SK-N-SH treated with all-trans-retinoic acid at 6 μM for 48 hours (cell line): ENCODE results near the gene LRFN5.
"Not testable (repeated sequence)": the region's sequence is repeated elsewhere in the genome, so short reads cannot be mapped to it uniquely, and the experiment has no call there.

ENCODE experiments used
- ATAC-seq: fragments of 200-7000 bp; cut with Tn5 transposase; 3 replicates; pipeline ENCODE4 v1.9.1; 2020; ENCODE audit warnings: mild to moderate bottlenecking, moderate library complexity
- ARNTL ChIP-seq: fragments of 450-650 bp; formaldehyde crosslinking; IDR thresholded peaks from 2 replicates; pipeline ENCODE4 v1.5.0; 2020; ENCODE audit warnings: low read depth, mild to moderate bottlenecking, moderate library complexity, borderline replicate concordance
- BACH2 ChIP-seq: fragments of 250-450 bp; sonication (Bioruptor Pico); IDR thresholded peaks from 2 replicates; pipeline ENCODE4 v1.9.0; 2021; ENCODE audit warnings: mild to moderate bottlenecking, borderline replicate concordance
- CSDC2 ChIP-seq: fragments of 250-450 bp; sonication (Bioruptor Pico); IDR thresholded peaks from 2 replicates; pipeline ENCODE4 v1.5.0; 2020; ENCODE audit warnings: mild to moderate bottlenecking, moderate library complexity
- CSRNP3 ChIP-seq: fragments of 250-450 bp; sonication (Bioruptor Pico); IDR thresholded peaks from 2 replicates; pipeline ENCODE4 v1.5.1; 2021; ENCODE audit warnings: mild to moderate bottlenecking, moderate library complexity
- ESRRG ChIP-seq: fragments of 250-450 bp; sonication (Bioruptor Pico); IDR thresholded peaks from 2 replicates; pipeline ENCODE4 v1.6.1; 2021; ENCODE audit warnings: mild to moderate bottlenecking
- GLIS3 ChIP-seq: fragments of 250-450 bp; sonication (Bioruptor Pico); IDR thresholded peaks from 2 replicates; pipeline ENCODE4 v1.5.0; 2020; ENCODE audit warnings: mild to moderate bottlenecking, moderate library complexity
- ISL1 ChIP-seq: fragments of 250-450 bp; sonication (Bioruptor Pico); IDR thresholded peaks from 2 replicates; pipeline ENCODE4 v2.1.2; 2022; ENCODE audit warnings: mild to moderate bottlenecking, moderate library complexity
- OSR1 ChIP-seq: fragments of 250-450 bp; sonication (Bioruptor Pico); IDR thresholded peaks from 2 replicates; pipeline ENCODE4 v1.8.0; 2022; ENCODE audit warnings: moderate library complexity, mild to moderate bottlenecking, inconsistent platforms
- PPARA ChIP-seq: fragments of 250-450 bp; sonication (Bioruptor Pico); IDR thresholded peaks from 2 replicates; pipeline ENCODE4 v1.5.0; 2020; ENCODE audit warnings: mild to moderate bottlenecking, borderline replicate concordance
- RARB ChIP-seq: fragments of 250-450 bp; sonication (Bioruptor Pico); IDR thresholded peaks from 2 replicates; pipeline ENCODE4 v1.8.0; 2021; ENCODE audit warnings: mild to moderate bottlenecking, moderate library complexity
- SNAI2 ChIP-seq: fragments of 250-450 bp; sonication (Bioruptor Pico); IDR thresholded peaks from 2 replicates; pipeline ENCODE4 v1.5.0; 2020; ENCODE audit warnings: mild to moderate bottlenecking, moderate library complexity
- TCF4 ChIP-seq: fragments of 250-450 bp; sonication (Bioruptor Pico); IDR thresholded peaks from 2 replicates; pipeline ENCODE4 v1.8.0; 2021; ENCODE audit warnings: mild to moderate bottlenecking, moderate library complexity, borderline replicate concordance
- TOX ChIP-seq: fragments of 250-450 bp; sonication (Bioruptor Pico); IDR thresholded peaks from 2 replicates; pipeline ENCODE4 v1.8.0; 2021; ENCODE audit warnings: mild to moderate bottlenecking, moderate library complexity, borderline replicate concordance
- TSHZ2 ChIP-seq: fragments of 250-450 bp; sonication (Bioruptor Pico); IDR thresholded peaks from 2 replicates; pipeline ENCODE4 v1.5.0; 2020; ENCODE audit warnings: mild to moderate bottlenecking, moderate library complexity
- ZFP3 ChIP-seq: fragments of 250-450 bp; sonication (Bioruptor Pico); IDR thresholded peaks from 2 replicates; pipeline ENCODE4 v1.5.0; 2020; ENCODE audit warnings: mild to moderate bottlenecking, moderate library complexity
- ZFP30 ChIP-seq: fragments of 450-650 bp; formaldehyde crosslinking; IDR thresholded peaks from 2 replicates; pipeline ENCODE4 v1.5.0; 2022; ENCODE audit warnings: mild to moderate bottlenecking, moderate library complexity
- ZNF70 ChIP-seq: fragments of 450-650 bp; formaldehyde crosslinking; IDR thresholded peaks from 2 replicates; pipeline ENCODE4 v1.5.0; 2020; ENCODE audit warnings: mild to moderate bottlenecking, moderate library complexity
- ZNF8 ChIP-seq: fragments of 450-650 bp; formaldehyde crosslinking; IDR thresholded peaks from 2 replicates; pipeline ENCODE4 v1.5.0; 2020; ENCODE audit warnings: mild to moderate bottlenecking, moderate library complexity
- TF ChIP-seq, protein P1 (sequence below): fragments of 250-450 bp; sonication (Bioruptor Pico); IDR thresholded peaks from 2 replicates; pipeline ENCODE4 v1.8.0; 2021; ENCODE audit warnings: low read depth, mild to moderate bottlenecking, moderate library complexity, borderline replicate concordance
- TF ChIP-seq, protein P2 (sequence below): fragments of 250-450 bp; sonication (Bioruptor Pico); IDR thresholded peaks from 2 replicates; pipeline ENCODE4 v1.5.1; 2020; ENCODE audit warnings: low read depth, mild to moderate bottlenecking, moderate library complexity

The LRFN5 gene

DNA sequence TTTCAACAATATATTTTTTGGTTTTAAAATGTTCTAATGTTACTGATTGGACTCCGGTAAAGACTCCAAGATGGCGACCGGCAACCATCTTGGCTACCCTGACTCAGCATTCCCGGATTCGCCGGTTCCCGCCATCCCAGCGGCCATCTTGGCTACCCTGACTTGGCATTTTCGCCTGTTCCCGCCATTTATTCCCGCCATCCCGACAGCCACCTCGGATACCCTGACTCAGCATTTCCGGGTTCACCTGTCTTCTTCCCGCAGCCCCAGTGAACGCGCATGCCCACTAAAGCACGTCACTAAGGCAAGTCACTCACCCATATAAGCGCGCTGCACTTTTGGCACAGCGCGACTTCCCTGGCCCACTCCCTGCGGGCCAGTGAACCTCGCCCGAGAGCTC is 9.0 kb upstream of the LRFN5 start (continued):
- TF ChIP-seq, protein P1, sequence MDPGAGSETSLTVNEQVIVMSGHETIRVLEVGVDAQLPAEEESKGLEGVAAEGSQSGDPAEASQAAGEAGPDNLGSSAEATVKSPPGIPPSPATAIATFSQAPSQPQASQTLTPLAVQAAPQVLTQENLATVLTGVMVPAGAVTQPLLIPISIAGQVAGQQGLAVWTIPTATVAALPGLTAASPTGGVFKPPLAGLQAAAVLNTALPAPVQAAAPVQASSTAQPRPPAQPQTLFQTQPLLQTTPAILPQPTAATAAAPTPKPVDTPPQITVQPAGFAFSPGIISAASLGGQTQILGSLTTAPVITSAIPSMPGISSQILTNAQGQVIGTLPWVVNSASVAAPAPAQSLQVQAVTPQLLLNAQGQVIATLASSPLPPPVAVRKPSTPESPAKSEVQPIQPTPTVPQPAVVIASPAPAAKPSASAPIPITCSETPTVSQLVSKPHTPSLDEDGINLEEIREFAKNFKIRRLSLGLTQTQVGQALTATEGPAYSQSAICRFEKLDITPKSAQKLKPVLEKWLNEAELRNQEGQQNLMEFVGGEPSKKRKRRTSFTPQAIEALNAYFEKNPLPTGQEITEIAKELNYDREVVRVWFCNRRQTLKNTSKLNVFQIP (CRISPR knock-in tag): no peak
- TF ChIP-seq SNAI2 (CRISPR knock-in tag): no peak
- TF ChIP-seq GLIS3 (CRISPR knock-in tag): no peak
- TF ChIP-seq, all 23 proteins: peak for 0

- ATAC-seq: not testable (repeated sequence)
These were observed 6.8 kb upstream of the LRFN5 start for GRCh38 chr14:41599805-41600385.

DNA sequence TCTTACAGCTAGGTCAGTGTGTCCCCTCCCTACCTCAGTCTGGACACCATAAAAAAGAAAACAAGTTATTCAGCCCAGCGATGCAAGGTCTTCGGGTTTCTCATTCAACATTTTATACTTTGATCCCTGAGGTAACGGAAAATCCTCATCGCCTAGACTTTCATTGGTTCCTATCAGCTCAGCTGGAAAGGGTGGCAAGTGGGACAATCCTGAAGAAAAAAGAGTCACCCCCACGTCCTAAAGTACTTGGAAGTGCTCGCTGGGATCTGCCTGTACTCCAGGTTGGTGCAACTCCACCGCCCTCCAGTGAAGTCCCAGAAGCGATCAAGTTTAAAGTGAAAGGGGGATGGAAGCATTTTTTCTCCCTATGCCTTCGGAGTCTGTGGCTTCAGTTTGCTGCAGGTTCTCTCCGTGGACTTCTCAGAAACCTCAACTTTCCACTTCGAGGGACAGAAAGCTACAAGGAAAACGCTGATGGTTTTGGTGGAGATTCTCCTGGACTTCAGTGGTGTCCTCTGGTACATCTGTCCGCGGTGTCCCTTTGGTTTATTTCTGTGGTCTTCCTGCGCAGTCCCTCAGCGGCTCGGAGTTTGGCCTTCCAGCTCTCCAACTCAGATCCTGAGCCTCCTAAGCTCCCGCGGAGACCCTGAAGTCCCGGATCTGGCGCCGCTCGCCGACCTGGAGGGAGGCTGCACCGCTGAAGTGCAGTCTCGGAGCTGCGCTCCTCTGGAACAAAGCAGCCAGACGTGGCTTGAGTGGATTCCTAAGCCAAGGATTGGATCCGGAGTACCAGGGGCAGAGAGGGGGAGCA is 1.8 kb upstream of the LRFN5 start:
- TF ChIP-seq, protein P2, sequence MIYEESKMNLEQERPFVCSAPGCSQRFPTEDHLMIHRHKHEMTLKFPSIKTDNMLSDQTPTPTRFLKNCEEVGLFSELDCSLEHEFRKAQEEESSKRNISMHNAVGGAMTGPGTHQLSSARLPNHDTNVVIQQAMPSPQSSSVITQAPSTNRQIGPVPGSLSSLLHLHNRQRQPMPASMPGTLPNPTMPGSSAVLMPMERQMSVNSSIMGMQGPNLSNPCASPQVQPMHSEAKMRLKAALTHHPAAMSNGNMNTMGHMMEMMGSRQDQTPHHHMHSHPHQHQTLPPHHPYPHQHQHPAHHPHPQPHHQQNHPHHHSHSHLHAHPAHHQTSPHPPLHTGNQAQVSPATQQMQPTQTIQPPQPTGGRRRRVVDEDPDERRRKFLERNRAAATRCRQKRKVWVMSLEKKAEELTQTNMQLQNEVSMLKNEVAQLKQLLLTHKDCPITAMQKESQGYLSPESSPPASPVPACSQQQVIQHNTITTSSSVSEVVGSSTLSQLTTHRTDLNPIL (CRISPR knock-in tag): no peak
- TF ChIP-seq ZNF70 (CRISPR knock-in tag): no peak
- TF ChIP-seq TCF4: no peak
- TF ChIP-seq, protein P1 (CRISPR knock-in tag): no peak
- no peak for TF ChIP-seq ARNTL (CRISPR knock-in tag)
- TF ChIP-seq CSRNP3 (CRISPR knock-in tag): no peak
- no peak for ATAC-seq

DNA sequence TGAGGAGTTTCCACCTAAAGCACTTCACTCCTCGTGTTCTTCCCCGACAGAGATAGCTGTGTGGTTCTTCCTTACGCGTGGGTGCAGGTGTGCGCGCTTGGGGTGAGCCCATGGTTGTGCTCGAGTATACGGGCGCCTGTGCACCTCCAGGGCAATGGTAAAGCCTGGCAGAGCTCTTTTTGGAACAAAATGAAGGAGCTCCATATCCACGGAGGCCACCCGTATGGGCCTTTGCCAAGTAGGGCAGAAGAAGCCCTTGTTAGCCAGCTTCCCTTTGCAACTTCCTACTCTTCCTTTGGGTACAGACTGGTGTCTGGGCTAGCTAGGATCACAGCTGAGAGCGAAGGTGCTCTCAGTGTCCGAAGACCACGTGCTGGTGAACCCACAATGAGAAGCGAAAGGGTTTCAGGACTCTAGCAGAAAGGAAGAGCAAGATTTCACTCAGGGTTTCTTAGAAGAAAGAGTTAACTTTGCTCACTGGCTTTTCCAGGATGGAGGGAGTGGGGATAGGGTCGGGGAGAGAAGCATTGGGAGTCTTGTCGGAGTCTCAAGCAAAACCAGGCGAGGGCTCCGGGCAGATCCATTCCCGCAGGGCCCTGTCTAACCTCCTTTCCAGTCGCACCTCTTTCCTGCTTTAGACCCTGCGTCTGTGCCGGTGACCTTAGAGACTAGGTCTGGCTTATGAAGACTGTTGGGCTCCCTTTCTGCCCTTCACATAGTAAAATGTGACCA is 960 bp upstream of the LRFN5 start:
- no peak for TF ChIP-seq ZNF70 (CRISPR knock-in tag)
- no peak for TF ChIP-seq ARNTL (CRISPR knock-in tag)
- TF ChIP-seq PPARA (CRISPR knock-in tag): no peak
- TF ChIP-seq, protein P2 (CRISPR knock-in tag): no peak
- TF ChIP-seq ZNF8: no peak
- TF ChIP-seq ZFP3: no peak
- TF ChIP-seq SNAI2 (CRISPR knock-in tag): no peak
- TF ChIP-seq GLIS3 (CRISPR knock-in tag): no peak
- no peak for TF ChIP-seq CSDC2
- no peak for TF ChIP-seq RARB
- TF ChIP-seq ZFP30 (CRISPR knock-in tag): no peak
- no peak for TF ChIP-seq CSRNP3 (CRISPR knock-in tag)
- TF ChIP-seq TSHZ2: no peak
- no peak for TF ChIP-seq ISL1
- no peak for TF ChIP-seq TOX (CRISPR knock-in tag)
- TF ChIP-seq ESRRG (CRISPR knock-in tag): no peak
- no peak for TF ChIP-seq TCF4
- no peak for TF ChIP-seq BACH2
- TF ChIP-seq OSR1 (CRISPR knock-in tag): no peak
- ATAC-seq: no peak
